KMS-11 (cell line): ENCODE results near the gene MYO9B.

Source experiments
- H2AFZ ChIP-seq: fragments of 200-600 bp; sonication (generic); 2 replicates; pipeline ENCODE4 v1.6.1; 2016; ENCODE audit warnings: antibody characterized with exemption, mixed run types, low read depth
- H3K27ac ChIP-seq: fragments of 200-600 bp; sonication (generic); 2 replicates; pipeline ENCODE4 v1.6.1; 2016; ENCODE audit warnings: mild to moderate bottlenecking, mixed run types
- H3K27me3 ChIP-seq: fragments of 200-600 bp; sonication (generic); 2 replicates; pipeline ENCODE4 v1.6.1; 2017; ENCODE audit warnings: mild to moderate bottlenecking, low read depth, mixed run types, moderate library complexity; ENCODE audit not compliant: insufficient read depth
- H3K36me3 ChIP-seq: fragments of 200-600 bp; sonication (generic); 2 replicates; pipeline ENCODE4 v1.6.1; 2017; ENCODE audit warnings: mild to moderate bottlenecking, mixed run types; ENCODE audit not compliant: insufficient read depth
- H3K4me1 ChIP-seq: fragments of 200-600 bp; sonication (generic); 2 replicates; pipeline ENCODE4 v1.6.1; 2016; ENCODE audit warnings: mild to moderate bottlenecking, low read depth, mixed run types; ENCODE audit not compliant: poor library complexity, severe bottlenecking
- H3K4me2 ChIP-seq: fragments of 200-600 bp; sonication (generic); 2 replicates; pipeline ENCODE4 v1.7.0; 2016; ENCODE audit warnings: mild to moderate bottlenecking, mixed run types
- H3K4me3 ChIP-seq: fragments of 200-600 bp; sonication (generic); IDR thresholded peaks from 2 replicates; pipeline ENCODE4 v1.6.1; 2017; ENCODE audit warnings: low read depth, low read length, mixed read lengths; ENCODE audit not compliant: insufficient read depth
- H3K79me2 ChIP-seq: fragments of 200-600 bp; sonication (generic); 2 replicates; pipeline ENCODE4 v1.6.1; 2016; ENCODE audit warnings: low read depth, mixed run types; ENCODE audit not compliant: insufficient read depth
- H3K9ac ChIP-seq: fragments of 200-600 bp; sonication (generic); 2 replicates; pipeline ENCODE4 v1.6.1; 2016; ENCODE audit warnings: mild to moderate bottlenecking, mixed run types
- H4K20me1 ChIP-seq: fragments of 200-600 bp; sonication (generic); 2 replicates; pipeline ENCODE4 v1.6.1; 2016; ENCODE audit warnings: mild to moderate bottlenecking, mixed run types; ENCODE audit not compliant: insufficient read depth
- CTCF ChIP-seq: fragments of 200-600 bp; sonication (generic); conservative IDR thresholded peaks from 2 replicates; pipeline ENCODE4 v1.6.1; 2017; ENCODE audit warnings: low read depth, mild to moderate bottlenecking, antibody characterized with exemption, low read length, moderate library complexity, mixed read lengths

MYO9B gene

GRCh38 chr19:17260842-17261325 lies 185.3 kb downstream of the MYO9B start:
- Histone ChIP-seq H2AFZ (peak overlapping the region; percentile 69), H3K79me2 (no peaks in the 10 kb centered on the region), H3K27ac (no peak overlapping the region), H3K4me2 (no peak overlapping the region), H3K36me3 (no peaks in the 10 kb centered on the region), H4K20me1 (no peaks in the 10 kb centered on the region), H3K4me1 (no peaks in the 10 kb centered on the region), H3K4me3 (no peak overlapping the region), H3K27me3 (no peaks in the 10 kb centered on the region), H3K9ac (no peak overlapping the region)
- peak; percentile 91 for TF ChIP-seq CTCF

- Histone ChIP-seq H3K27me3 (no peaks in the 10 kb centered on the region), H4K20me1 (no peaks in the 10 kb centered on the region), H3K79me2 (no peaks in the 10 kb centered on the region), H3K4me1 (peaks cover 6% of the 10 kb centered on the region), H2AFZ (no peak overlapping the region), H3K9ac (no peak overlapping the region), H3K36me3 (no peaks in the 10 kb centered on the region), H3K4me2 (no peak overlapping the region), H3K27ac (no peak overlapping the region), H3K4me3 (no peak overlapping the region)
- no peak for TF ChIP-seq CTCF
Measured at GRCh38 chr19:17262557-17262956, 187.0 kb downstream of the MYO9B start.
